ENCODE data around the gene HOXD9. TPM values are rescaled to one million over a fixed set of nuclear protein-coding genes. Genes with fewer than 3 reads are reported as not detected.

HOXD9 gene
- total and polyA plus RNA-seq, 8 donors: 0.12 to 1.1 (median 0.34) TPM; not detected in 2

- no peak overlapping the region for H3K4me3 ChIP-seq
- H3K9me3 ChIP-seq: no peaks in the 10 kb centered on the region
- H3K36me3 ChIP-seq: no peaks in the 10 kb centered on the region
- no peak overlapping the region for H3K27ac ChIP-seq
- DNase-seq (no peak), ATAC-seq (no peak), FAIRE-seq (no peak)
- peaks cover 0 to 2% (median 0%) of the 10 kb centered on the region in 3 donors for H3K4me1 ChIP-seq
- whole genome bisulfite sequencing, 2 donors: 21 to 28% methylated on average over 2 of the region's 2 CpGs
- TF ChIP-seq CTCF (IDR thresholded peaks at IDR 0.05): no peak
- intact Hi-C loops (cut with DNase I): no loop called here
- H3K27me3 ChIP-seq: peaks cover 0 to 51% (median 13%) of the 10 kb centered on the region in 4 donors
These were observed 43.8 kb downstream of the HOXD9 start for GRCh38 chr2:176166272-176166671.

- intact Hi-C loops (cut with DNase I): no loop called here
- no peaks in the 10 kb centered on the region for H3K9me3 ChIP-seq
- H3K4me3 ChIP-seq: no peak overlapping the region
- DNase-seq: no peak
- 41 to 46% methylated on average over 1 of the region's 1 CpG for WGBS, 2 donors
- H3K27ac ChIP-seq: no peak overlapping the region
- peaks cover 0 to 51% (median 15%) of the 10 kb centered on the region in 4 donors for H3K27me3 ChIP-seq
- no peak for FAIRE-seq
- no peaks in the 10 kb centered on the region for H3K36me3 ChIP-seq
- no peak for ATAC-seq
- peaks cover 0 to 2% (median 0%) of the 10 kb centered on the region in 3 donors for H3K4me1 ChIP-seq
- TF ChIP-seq CTCF (IDR thresholded peaks at IDR 0.05): no peak
These were observed 44.9 kb downstream of the HOXD9 start for GRCh38 chr2:176167398-176167797.

GRCh38 chr2:176169181-176169580 is 46.7 kb downstream of the HOXD9 start:
- no peak for FAIRE-seq
- intact Hi-C loops (cut with DNase I): no loop called here
- peaks cover 0 to 5% (median 0%) of the 10 kb centered on the region in 3 donors for H3K4me1 ChIP-seq
- no peak for TF ChIP-seq CTCF (IDR thresholded peaks at IDR 0.05)
- no peaks in the 10 kb centered on the region for H3K9me3 ChIP-seq
- ATAC-seq: no peak
- no peak overlapping the region for H3K27ac ChIP-seq
- no peak overlapping the region for H3K4me3 ChIP-seq
- peak in 1 of 6 donors; percentile 6 for DNase-seq
- H3K27me3 ChIP-seq: peaks cover 0 to 56% (median 21%) of the 10 kb centered on the region in 4 donors
- no peaks in the 10 kb centered on the region for H3K36me3 ChIP-seq
- 58 to 65% methylated on average over 5 of the region's 5 CpGs for WGBS, 2 donors

GRCh38 chr2:176169711-176170110 is 47.2 kb downstream of the HOXD9 start:
- DNase-seq: no peak
- 52 to 66% methylated on average over 2 of the region's 2 CpGs for WGBS, 2 donors
- H3K27me3 ChIP-seq: peaks cover 0 to 56% (median 21%) of the 10 kb centered on the region in 4 donors
- H3K4me3 ChIP-seq: no peak overlapping the region
- H3K36me3 ChIP-seq: no peaks in the 10 kb centered on the region
- no peak for FAIRE-seq
- H3K9me3 ChIP-seq: no peaks in the 10 kb centered on the region
- H3K27ac ChIP-seq: no peak overlapping the region
- intact Hi-C loops (cut with DNase I): no loop called here
- H3K4me1 ChIP-seq: peaks cover 0 to 5% (median 0%) of the 10 kb centered on the region in 3 donors
- no peak for TF ChIP-seq CTCF (IDR thresholded peaks at IDR 0.05)
- no peak for ATAC-seq

- Histone ChIP-seq H3K4me1 (peaks cover 0 to 3% (median 0%) of the 10 kb centered on the region in 3 donors), H3K27ac (no peak overlapping the region), H3K27me3 (peaks cover 0 to 48% (median 16%) of the 10 kb centered on the region in 4 donors), H3K4me3 (no peak overlapping the region), H3K36me3 (no peaks in the 10 kb centered on the region), H3K9me3 (no peaks in the 10 kb centered on the region)
- WGBS, 2 donors: 69 to 88% methylated on average over 1 of the region's 1 CpG
- ATAC-seq (no peak), FAIRE-seq (no peak), DNase-seq (no peak)
- intact Hi-C loops (cut with DNase I): no loop called here
- no peak for TF ChIP-seq CTCF (IDR thresholded peaks at IDR 0.05)
These were observed 48.2 kb downstream of the HOXD9 start for GRCh38 chr2:176170602-176171305.
